ENCODE measurements around the gene GAREM1.
"Not testable (repeated sequence)": the region's sequence is repeated elsewhere in the genome, so short reads cannot be mapped to it uniquely, and the experiment has no call there.

The GAREM1 gene

DNA sequence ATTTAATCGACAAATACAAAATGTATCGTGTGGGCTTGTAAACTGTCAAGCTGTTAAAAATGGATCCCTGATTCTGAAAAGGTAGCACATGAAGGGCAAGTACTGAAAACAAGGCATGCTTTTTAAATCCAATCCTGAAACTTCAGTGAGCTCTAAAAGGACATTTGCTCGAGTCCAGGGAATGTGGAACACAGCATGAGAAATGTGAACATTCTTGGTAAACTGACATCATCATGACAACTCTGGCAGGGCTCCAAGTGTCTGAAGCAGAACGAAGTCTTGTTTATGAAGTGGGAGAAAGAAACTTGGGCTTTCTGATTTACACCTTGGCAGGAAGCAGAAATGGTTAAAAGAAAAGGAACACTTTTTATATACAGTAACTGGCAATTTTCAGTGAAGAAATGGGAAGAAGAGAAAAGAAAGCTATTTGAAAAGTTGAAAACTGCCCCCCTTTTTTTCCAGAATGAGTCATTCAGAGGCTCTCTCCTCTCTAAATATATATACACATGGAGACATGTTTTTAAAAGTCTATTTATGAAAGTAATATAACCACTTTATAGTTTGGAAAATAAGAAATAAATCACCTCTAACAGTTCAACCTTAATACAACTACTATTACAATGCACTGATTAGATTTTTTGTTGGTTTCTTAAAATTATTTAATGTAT lies 120.8 kb downstream of the GAREM1 start:
- H3K4me1 ChIP-seq, result peaks cover 0 to 62% (median 29%) of the 10 kb centered on the region in 4 donors
- H3K36me3 ChIP-seq, result no peaks in the 10 kb centered on the region
- DNase-seq, result peak; percentile 82 to 85
- H3K27me3 ChIP-seq, result no peaks in the 10 kb centered on the region
- no peaks in the 10 kb centered on the region for H3K9me3 ChIP-seq
- H3K4me3 ChIP-seq, result peak overlapping the region; percentile 34
- intact Hi-C loops (cut with DNase I; ENCODE audit: low total_unique reads), result loop anchor here (10.0 kb wide), 1 partner anchor 45 kb away; no protein-coding TSS in a partner anchor
- TF ChIP-seq, protein P1, sequence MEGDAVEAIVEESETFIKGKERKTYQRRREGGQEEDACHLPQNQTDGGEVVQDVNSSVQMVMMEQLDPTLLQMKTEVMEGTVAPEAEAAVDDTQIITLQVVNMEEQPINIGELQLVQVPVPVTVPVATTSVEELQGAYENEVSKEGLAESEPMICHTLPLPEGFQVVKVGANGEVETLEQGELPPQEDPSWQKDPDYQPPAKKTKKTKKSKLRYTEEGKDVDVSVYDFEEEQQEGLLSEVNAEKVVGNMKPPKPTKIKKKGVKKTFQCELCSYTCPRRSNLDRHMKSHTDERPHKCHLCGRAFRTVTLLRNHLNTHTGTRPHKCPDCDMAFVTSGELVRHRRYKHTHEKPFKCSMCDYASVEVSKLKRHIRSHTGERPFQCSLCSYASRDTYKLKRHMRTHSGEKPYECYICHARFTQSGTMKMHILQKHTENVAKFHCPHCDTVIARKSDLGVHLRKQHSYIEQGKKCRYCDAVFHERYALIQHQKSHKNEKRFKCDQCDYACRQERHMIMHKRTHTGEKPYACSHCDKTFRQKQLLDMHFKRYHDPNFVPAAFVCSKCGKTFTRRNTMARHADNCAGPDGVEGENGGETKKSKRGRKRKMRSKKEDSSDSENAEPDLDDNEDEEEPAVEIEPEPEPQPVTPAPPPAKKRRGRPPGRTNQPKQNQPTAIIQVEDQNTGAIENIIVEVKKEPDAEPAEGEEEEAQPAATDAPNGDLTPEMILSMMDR (IDR thresholded peaks at IDR 0.05), result no peak
- peak overlapping the region; percentile 68 to 69 for H3K27ac ChIP-seq

DNA sequence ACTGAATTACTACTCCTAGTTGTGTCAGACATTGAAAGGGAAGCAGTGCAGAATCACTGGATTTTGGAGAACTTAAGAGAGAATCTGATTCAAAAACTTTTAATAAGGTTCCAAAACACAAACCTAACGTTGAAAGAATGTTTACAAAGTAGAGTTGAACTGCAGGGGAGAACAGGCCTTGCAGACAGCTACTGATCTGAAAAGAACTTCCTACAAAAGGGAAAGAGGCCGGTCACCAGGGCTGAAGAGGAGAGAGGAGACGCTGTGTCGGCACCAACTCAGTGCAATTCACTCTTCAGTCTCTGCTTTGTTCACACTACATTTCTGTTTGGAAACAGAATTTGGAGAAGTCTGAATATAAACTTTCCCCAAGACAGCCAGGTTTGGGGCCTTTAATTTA lies 124.0 kb downstream of the GAREM1 start:
- DNase-seq, result no peak
- Histone ChIP-seq H3K27me3 (no peaks in the 10 kb centered on the region), H3K36me3 (no peaks in the 10 kb centered on the region), H3K4me1 (peaks cover 0 to 57% (median 28%) of the 10 kb centered on the region in 4 donors), H3K27ac (peak overlapping the region; percentile 68 to 69), H3K9me3 (no peaks in the 10 kb centered on the region), H3K4me3 (peak overlapping the region in 1 of 2 donors; percentile 12)
- intact Hi-C loops (cut with DNase I; ENCODE audit: low total_unique reads), result no loop called here
- TF ChIP-seq, protein P1 (IDR thresholded peaks at IDR 0.05), result no peak

DNA sequence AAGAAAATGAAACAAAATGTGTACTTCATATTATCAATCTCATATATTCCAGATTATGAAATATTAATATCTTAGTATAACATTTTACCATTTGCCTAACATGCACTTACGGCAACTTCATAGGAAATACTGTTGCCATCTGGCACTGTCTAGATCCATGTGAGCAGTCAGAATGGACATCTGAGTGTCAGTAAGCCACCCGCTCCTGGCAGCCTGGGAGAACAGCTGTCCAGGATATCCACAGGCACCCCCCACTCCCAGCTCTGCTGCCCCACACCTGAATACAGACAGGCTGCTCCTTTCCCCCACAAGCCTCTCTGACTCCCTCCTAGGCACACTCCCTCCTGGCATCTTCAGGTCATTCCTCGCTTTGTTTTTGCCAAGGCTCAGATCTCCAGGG lies 127.0 kb downstream of the GAREM1 start:
- H3K36me3 ChIP-seq, result no peaks in the 10 kb centered on the region
- H3K4me1 ChIP-seq, result peaks cover 0 to 37% (median 20%) of the 10 kb centered on the region in 4 donors
- no peak overlapping the region for H3K4me3 ChIP-seq
- no peaks in the 10 kb centered on the region for H3K27me3 ChIP-seq
- no peak for DNase-seq
- TF ChIP-seq, protein P1 (IDR thresholded peaks at IDR 0.05), result no peak
- intact Hi-C loops (cut with DNase I; ENCODE audit: low total_unique reads), result no loop called here
- H3K27ac ChIP-seq, result peak overlapping the region; percentile 31 to 35
- no peaks in the 10 kb centered on the region for H3K9me3 ChIP-seq

DNA sequence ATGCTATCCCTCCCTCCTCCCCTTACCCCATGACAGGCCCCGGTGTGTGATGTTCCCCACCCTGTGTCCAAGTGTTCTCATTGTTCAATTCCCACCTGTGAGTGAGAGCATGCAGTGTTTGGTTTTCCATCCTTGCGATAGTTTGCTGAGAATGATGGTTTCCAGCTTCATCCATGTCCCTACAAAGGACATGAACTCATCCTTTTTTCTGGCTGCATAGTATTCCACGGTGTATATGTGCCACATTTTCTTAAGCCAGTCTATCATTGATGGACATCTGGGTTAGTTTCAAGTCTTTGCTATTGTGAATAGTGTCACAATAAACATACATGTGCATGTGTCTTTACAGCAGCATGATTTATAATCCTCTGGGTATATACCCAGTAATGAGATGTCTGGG lies 129.6 kb downstream of the GAREM1 start:
- H3K4me3 ChIP-seq; intact Hi-C loops (cut with DNase I; ENCODE audit: low total_unique reads); DNase-seq; H3K36me3 ChIP-seq; H3K27ac ChIP-seq; H3K27me3 ChIP-seq; H3K9me3 ChIP-seq: not testable (repeated sequence)
- H3K4me1 ChIP-seq, result peaks cover 0 to 19% (median 4%) of the 10 kb centered on the region in 4 donors

DNA sequence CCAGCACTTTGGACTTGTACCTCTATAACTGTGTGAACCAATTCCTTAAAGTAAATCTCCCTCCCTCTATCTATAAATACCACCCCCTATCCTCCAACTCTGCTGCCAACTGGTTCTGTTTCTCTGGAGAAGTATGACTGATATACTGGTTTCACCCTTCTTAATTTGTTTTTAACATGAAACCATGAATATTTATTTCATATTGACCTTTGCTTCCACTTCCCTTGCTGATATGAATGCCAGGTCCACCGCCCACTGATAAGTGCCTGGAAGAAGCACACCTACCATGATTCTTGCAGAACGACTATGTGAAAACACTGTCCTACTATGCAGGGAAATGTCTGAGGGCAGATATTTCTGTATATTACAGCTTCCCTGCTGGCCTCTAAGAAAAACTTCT lies 131.6 kb downstream of the GAREM1 start:
- Histone ChIP-seq H3K27me3 (no peaks in the 10 kb centered on the region), H3K27ac (no peak overlapping the region), H3K9me3 (no peaks in the 10 kb centered on the region), H3K4me1 (peaks cover 0 to 15% (median 6%) of the 10 kb centered on the region in 4 donors), H3K4me3 (no peak overlapping the region), H3K36me3 (no peaks in the 10 kb centered on the region)
- no peak for DNase-seq
- intact Hi-C loops (cut with DNase I; ENCODE audit: low total_unique reads), result no loop called here
- TF ChIP-seq, protein P1 (IDR thresholded peaks at IDR 0.05), result no peak

DNA sequence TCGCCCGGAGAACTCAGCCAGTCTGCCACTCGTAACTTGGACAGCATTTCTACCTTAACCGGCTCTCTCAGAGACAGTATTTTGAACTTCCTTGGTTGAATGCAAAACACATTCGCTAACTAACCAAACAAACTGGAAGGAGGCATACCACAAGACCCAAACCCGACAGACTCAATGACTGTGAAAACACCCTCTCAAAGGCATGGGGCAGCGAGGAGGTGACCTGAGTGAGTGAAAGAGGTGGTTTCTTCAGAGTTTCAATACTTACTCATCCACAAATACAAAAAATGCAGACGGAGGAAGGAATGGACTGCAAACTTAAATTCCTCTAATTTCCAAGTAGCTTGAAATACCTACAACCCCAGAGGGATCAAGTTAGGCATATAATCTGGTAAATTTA lies 132.9 kb downstream of the GAREM1 start:
- H3K36me3 ChIP-seq, result no peaks in the 10 kb centered on the region
- TF ChIP-seq, protein P1 (IDR thresholded peaks at IDR 0.05), result no peak
- no peak overlapping the region for H3K4me3 ChIP-seq
- no peak for DNase-seq
- H3K27me3 ChIP-seq, result no peaks in the 10 kb centered on the region
- H3K4me1 ChIP-seq, result peaks cover 0 to 22% (median 6%) of the 10 kb centered on the region in 4 donors
- H3K27ac ChIP-seq, result no peak overlapping the region
- intact Hi-C loops (cut with DNase I; ENCODE audit: low total_unique reads), result no loop called here
- H3K9me3 ChIP-seq, result no peaks in the 10 kb centered on the region

Measured in tibial artery (tissue), 4 donors.